Measurements from ENCODE around the gene C2orf76. TPM values are rescaled to one million over a fixed set of nuclear protein-coding genes. Genes with fewer than 3 reads are reported as not detected.

C2orf76 gene
- polyA plus RNA-seq, 1 of the 3 experiments (the other 2 are of a cell fraction), result 6.0 TPM

GRCh38 chr2:119326938-119327337 lies 39.7 kb downstream of the C2orf76 start:
- no peak overlapping the region for H3K4me3 ChIP-seq (ENCODE audit: low read depth in 2 of 2, low read length in 1 of 2)
- peaks cover 0 to 7% of the 10 kb centered on the region in 2 experiments; a peak in 1 of 4 replicates for H3K4me1 ChIP-seq (ENCODE audit: control insufficient read depth in 1 of 2, insufficient read depth in 2 of 2, low read depth in 1 of 2, low read length in 1 of 2)
- no peak for TF ChIP-seq EP300 (IDR thresholded peaks at IDR 0.05; ENCODE audit: borderline replicate concordance in 1 of 2, low read depth in 1 of 2, low read length in 1 of 2)
- TF ChIP-seq JUND (IDR thresholded peaks at IDR 0.05), result no peak
- no peak for TF ChIP-seq TCF12 (IDR thresholded peaks at IDR 0.05)
- TF ChIP-seq YY1 (IDR thresholded peaks at IDR 0.05; ENCODE audit: low read depth), result no peak
- no peak for TF ChIP-seq FOSL2 (IDR thresholded peaks at IDR 0.05; ENCODE audit: borderline replicate concordance, low read depth)
- no peak for TF ChIP-seq CTCF (IDR thresholded peaks at IDR 0.05)
- ChIA-PET CTCF (no interaction called here), POLR2A (no interaction called here)
- H3K4me2 ChIP-seq, result no peak overlapping the region
- no peaks in the 10 kb centered on the region for H3K36me3 ChIP-seq (replicated peaks in 1 of 2; ENCODE audit: control insufficient read depth in 1 of 2, insufficient read depth in 2 of 2, low read length in 1 of 2)
- 67% methylated on average over 1 of the region's 1 CpG for WGBS (ENCODE audit: low lambda C conversion rate)
- H3K79me2 ChIP-seq (ENCODE audit: insufficient read depth), result no peaks in the 10 kb centered on the region
- H3K9ac ChIP-seq, result no peak overlapping the region
- no peaks in the 10 kb centered on the region for H3K9me3 ChIP-seq
- H3K27me3 ChIP-seq (ENCODE audit: insufficient read depth), result no peaks in the 10 kb centered on the region
- H2AFZ ChIP-seq (ENCODE audit: low read depth), result no peak overlapping the region
- DNase-seq, result no peak
- H3K9me2 ChIP-seq, result no peaks in the 10 kb centered on the region; the same call in 1 of the 2 replicates
- H3K27ac ChIP-seq (ENCODE audit: low read depth in 2 of 2, low read length in 1 of 2), result no peak overlapping the region
- no peaks in the 10 kb centered on the region for H3F3A ChIP-seq (replicated peaks; ENCODE audit: insufficient read depth)
- no peaks in the 10 kb centered on the region for H4K20me1 ChIP-seq (ENCODE audit: insufficient read depth)

- Histone ChIP-seq H3K27me3 (ENCODE audit: insufficient read depth) (no peaks in the 10 kb centered on the region), H3F3A (replicated peaks; ENCODE audit: insufficient read depth) (no peaks in the 10 kb centered on the region), H4K20me1 (ENCODE audit: insufficient read depth) (no peaks in the 10 kb centered on the region), H3K27ac (ENCODE audit: low read depth in 2 of 2, low read length in 1 of 2) (no peak overlapping the region), H3K4me2 (no peak overlapping the region), H3K36me3 (replicated peaks in 1 of 2; ENCODE audit: control insufficient read depth in 1 of 2, insufficient read depth in 2 of 2, low read length in 1 of 2) (no peaks in the 10 kb centered on the region), H3K9ac (no peak overlapping the region), H3K9me3 (no peaks in the 10 kb centered on the region), H3K9me2 (no peaks in the 10 kb centered on the region; the same call in 1 of the 2 replicates), H3K79me2 (ENCODE audit: insufficient read depth) (no peaks in the 10 kb centered on the region), H2AFZ (ENCODE audit: low read depth) (no peak overlapping the region), H3K4me1 (ENCODE audit: control insufficient read depth in 1 of 2, insufficient read depth in 2 of 2, low read depth in 1 of 2, low read length in 1 of 2) (peaks cover 0 to 7% of the 10 kb centered on the region in 2 experiments; a peak in 1 of 4 replicates), H3K4me3 (ENCODE audit: low read depth in 2 of 2, low read length in 1 of 2) (no peak overlapping the region)
- 94% methylated on average over 9 of the region's 9 CpGs for WGBS (ENCODE audit: low lambda C conversion rate)
- DNase-seq, result no peak
- POLR2A ChIA-PET, result no interaction called here
- CTCF ChIA-PET, result interaction anchor here (0.7 kb wide), 1 partner anchor 89 kb away, joined by 3 read pairs; no protein-coding TSS in a partner anchor
- TF ChIP-seq TEAD4 (IDR thresholded peaks at IDR 0.05; ENCODE audit: borderline replicate concordance, insufficient read depth), result no peak
- no peak for TF ChIP-seq RXRA (IDR thresholded peaks at IDR 0.05; ENCODE audit: borderline replicate concordance, low read depth)
- TF ChIP-seq GABPA (IDR thresholded peaks at IDR 0.05; ENCODE audit: low read depth), result no peak
These were observed 41.9 kb downstream of the C2orf76 start for GRCh38 chr2:119324685-119325270.

DNA sequence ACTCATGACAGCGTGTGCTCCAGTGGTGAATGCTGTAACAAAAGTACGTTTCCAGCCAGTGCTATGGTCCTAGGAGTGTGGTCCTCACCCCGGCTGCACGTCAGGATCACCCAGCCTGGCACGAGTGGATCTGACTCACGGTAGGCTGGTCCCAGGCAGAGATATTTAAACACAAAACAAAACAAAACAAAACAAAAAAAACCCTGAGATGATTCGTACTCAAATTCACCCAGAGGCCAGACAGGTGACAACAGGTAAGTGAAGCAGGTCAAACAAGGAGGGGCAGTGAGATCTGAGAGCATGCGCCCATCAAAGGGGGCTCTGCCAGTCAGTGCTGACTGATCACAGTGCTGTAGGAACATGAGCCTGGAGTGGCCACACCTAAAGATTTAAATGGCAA lies 43.2 kb downstream of the C2orf76 start:
- TF ChIP-seq FOXJ3 (CRISPR knock-in tag; IDR thresholded peaks at IDR 0.05) (no peak), TEAD4 (IDR thresholded peaks at IDR 0.05; ENCODE audit: borderline replicate concordance, insufficient read depth) (no peak), SIN3A (IDR thresholded peaks at IDR 0.05; ENCODE audit: borderline replicate concordance, low read depth, low read length) (no peak), FOSL2 (IDR thresholded peaks at IDR 0.05; ENCODE audit: borderline replicate concordance, low read depth) (no peak), MAX (IDR thresholded peaks at IDR 0.05; ENCODE audit: low read depth) (no peak), TAF1 (IDR thresholded peaks at IDR 0.05; ENCODE audit: borderline replicate concordance, low read depth, low read length) (no peak), YY1 (IDR thresholded peaks at IDR 0.05; ENCODE audit: low read depth) (no peak)
- TF ChIP-seq, protein P1, sequence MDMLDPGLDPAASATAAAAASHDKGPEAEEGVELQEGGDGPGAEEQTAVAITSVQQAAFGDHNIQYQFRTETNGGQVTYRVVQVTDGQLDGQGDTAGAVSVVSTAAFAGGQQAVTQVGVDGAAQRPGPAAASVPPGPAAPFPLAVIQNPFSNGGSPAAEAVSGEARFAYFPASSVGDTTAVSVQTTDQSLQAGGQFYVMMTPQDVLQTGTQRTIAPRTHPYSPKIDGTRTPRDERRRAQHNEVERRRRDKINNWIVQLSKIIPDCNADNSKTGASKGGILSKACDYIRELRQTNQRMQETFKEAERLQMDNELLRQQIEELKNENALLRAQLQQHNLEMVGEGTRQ (IDR thresholded peaks at IDR 0.05; ENCODE audit: borderline replicate concordance, low read depth, low read length), result no peak
- H3K9me2 ChIP-seq, result no peaks in the 10 kb centered on the region; the same call in 1 of the 2 replicates
- H3K27me3 ChIP-seq (ENCODE audit: insufficient read depth), result no peaks in the 10 kb centered on the region
- H3F3A ChIP-seq (replicated peaks; ENCODE audit: insufficient read depth), result no peaks in the 10 kb centered on the region
- H4K20me1 ChIP-seq (ENCODE audit: insufficient read depth), result no peaks in the 10 kb centered on the region
- 83% methylated on average over 8 of the region's 8 CpGs for WGBS (ENCODE audit: low lambda C conversion rate)
- H2AFZ ChIP-seq (ENCODE audit: low read depth), result no peak overlapping the region
- no peaks in the 10 kb centered on the region for H3K9me3 ChIP-seq
- POLR2A ChIA-PET, result no interaction called here
- no peak overlapping the region for H3K4me3 ChIP-seq (ENCODE audit: low read depth in 2 of 2, low read length in 1 of 2)
- H3K27ac ChIP-seq (ENCODE audit: low read depth in 2 of 2, low read length in 1 of 2), result no peak overlapping the region
- no peak overlapping the region for H3K4me2 ChIP-seq
- no peak for DNase-seq
- no peaks in the 10 kb centered on the region for H3K36me3 ChIP-seq (replicated peaks in 1 of 2; ENCODE audit: control insufficient read depth in 1 of 2, insufficient read depth in 2 of 2, low read length in 1 of 2)
- CTCF ChIA-PET, result no interaction called here
- no peaks in the 10 kb centered on the region for H3K79me2 ChIP-seq (ENCODE audit: insufficient read depth)
- H3K9ac ChIP-seq, result no peak overlapping the region
- peaks cover 0 to 7% of the 10 kb centered on the region in 2 experiments; a peak in 1 of 4 replicates for H3K4me1 ChIP-seq (ENCODE audit: control insufficient read depth in 1 of 2, insufficient read depth in 2 of 2, low read depth in 1 of 2, low read length in 1 of 2)
